Measurements from ENCODE around the gene STMP1.

STMP1 gene

GRCh38 chr7:135704074-135704473 is 41.8 kb downstream of the STMP1 start:
- DNase-seq, result no peak

- DNase-seq, result no peak
Measured at GRCh38 chr7:135704698-135705097, 42.4 kb downstream of the STMP1 start.

DNA sequence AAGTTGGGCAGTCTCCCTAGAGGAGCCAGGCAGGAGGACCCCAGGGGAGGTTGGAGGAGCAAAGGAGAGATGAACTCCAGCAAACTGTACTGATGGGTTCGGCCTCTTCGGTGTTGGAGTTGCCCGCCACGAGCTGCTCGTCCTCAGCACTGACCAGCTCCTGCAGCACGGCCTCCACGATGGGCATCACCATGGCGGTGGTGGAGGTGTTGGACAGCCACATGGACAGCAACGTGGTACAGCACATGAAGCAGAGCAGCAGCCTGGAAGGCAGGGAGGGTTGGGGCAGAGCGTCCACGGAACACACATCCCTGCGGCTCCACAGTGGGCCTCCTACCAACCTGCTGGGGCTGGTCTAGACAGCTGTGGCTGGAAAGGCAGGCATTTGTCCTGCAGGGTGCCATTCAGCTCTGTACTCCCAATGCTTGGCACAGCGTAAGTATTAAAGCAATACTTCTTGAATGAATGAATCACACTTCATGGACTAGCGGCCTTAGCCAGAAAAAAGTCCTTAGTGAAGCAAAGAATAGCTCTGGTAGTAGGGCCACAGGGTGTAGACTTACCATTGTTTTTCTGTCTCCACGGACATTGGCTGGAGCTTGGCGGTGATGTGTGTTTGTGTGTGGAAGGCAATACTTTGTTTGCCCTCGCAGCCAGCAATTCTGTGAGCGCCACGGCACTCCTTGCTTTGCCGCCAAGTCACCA is 43.9 kb downstream of the STMP1 start:
- no peak for DNase-seq

DNA sequence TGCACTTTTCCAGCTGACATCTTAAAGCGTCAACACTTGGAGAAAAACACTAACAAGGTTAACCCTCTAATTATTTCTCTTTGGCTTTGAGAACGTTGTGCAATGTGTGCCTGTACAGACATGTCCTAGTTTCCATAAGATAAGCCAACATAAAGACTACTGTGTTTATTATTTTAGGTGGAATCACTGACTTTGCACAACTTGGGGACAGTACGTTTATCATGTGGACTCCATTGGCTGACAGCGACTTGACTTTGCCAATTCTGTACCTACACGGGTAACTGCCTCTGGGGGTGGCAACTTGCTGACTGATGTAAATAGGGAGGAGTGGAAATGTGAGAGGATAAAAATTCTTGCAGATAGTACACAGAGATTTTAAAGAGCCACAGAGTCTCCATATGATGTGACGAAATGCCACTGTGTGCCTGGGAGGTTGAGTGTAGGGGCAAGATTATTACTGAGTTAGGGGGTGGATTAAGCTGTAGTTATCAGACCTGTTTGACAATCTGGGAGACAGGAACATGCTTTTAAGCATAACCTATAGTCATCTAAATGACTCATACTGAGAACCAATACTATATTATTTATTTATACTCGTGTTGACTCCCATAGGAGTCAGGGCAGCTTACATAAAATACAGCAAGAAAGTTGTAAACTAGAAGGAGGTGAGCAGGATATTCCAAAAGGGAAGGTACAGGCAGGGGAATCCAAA is 44.7 kb downstream of the STMP1 start:
- DNase-seq, result no peak

DNA sequence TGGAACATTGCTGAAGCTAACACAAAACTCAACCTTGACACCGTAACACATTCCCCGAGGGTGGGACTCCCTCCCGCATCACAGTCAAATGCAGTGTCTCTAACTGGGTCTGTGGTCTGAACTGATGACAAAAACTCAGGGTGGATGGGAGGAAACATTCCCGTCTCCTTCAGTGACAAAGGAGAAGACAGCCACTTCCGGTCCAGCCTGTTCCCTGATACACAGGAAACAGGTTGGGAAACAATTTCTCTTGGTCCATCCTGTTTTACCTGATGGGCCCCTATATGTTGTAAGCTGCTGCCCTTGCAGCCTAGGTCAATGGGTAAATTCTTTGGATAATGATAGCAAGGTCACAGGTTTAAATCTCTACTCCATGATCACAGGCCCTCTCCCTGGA is 45.3 kb downstream of the STMP1 start:
- no peak for DNase-seq

- no peak for DNase-seq
Measured at GRCh38 chr7:135708041-135708440, 45.7 kb downstream of the STMP1 start.

DNA sequence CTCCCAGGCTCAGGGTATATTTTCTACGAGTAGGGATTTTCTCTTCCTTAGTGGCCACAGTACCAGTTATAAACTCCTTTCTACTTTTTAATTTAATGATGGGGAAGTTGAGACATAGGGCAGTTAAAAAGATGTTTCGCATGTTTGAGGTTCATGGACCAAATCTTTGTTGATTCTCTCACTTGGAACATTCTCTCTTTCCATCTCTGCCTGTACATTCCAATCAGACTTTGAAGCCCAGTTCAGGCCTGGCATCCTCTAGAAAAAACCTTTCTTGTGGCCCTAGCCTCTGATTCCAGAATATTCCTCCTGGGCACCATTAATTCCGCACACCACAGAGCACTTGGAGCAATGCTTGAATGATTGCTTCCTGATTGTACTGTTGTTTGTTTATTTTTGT is 47.2 kb downstream of the STMP1 start:
- no peak for DNase-seq

- no peak for DNase-seq
Measured at GRCh38 chr7:135710417-135711138, 48.3 kb downstream of the STMP1 start.

- no peak for DNase-seq
Measured at GRCh38 chr7:135711139-135711469, 48.8 kb downstream of the STMP1 start.

GRCh38 chr7:135712182-135712782 is 50.0 kb downstream of the STMP1 start:
- DNase-seq, result no peak

- DNase-seq, result no peak
Measured at GRCh38 chr7:135712796-135713195, 50.5 kb downstream of the STMP1 start.

GRCh38 chr7:135713836-135714470 is 51.6 kb downstream of the STMP1 start:
- DNase-seq, result no peak

- no peak for DNase-seq
Measured at GRCh38 chr7:135714534-135715009, 52.3 kb downstream of the STMP1 start.

- no peak for DNase-seq
Measured at GRCh38 chr7:135715055-135715522, 52.8 kb downstream of the STMP1 start.

DNA sequence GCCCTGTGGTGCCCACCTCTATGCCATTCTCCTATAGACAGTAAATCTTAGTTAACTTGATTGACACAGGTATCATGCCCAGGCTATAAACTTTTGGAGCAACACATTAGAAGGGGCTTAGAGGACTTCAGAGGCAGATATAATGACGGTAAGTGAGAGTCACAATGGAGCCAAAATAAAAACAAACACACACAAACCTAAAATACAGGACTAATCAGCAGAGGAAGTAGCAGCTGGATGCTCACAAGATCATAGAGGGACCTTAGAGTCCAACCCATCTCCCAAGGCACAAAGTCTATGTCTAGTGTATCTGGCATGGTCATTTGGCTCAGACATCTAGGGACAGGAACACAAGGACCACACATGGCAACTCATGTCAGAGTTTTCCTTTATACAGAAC is 53.4 kb downstream of the STMP1 start:
- no peak for DNase-seq

DNA sequence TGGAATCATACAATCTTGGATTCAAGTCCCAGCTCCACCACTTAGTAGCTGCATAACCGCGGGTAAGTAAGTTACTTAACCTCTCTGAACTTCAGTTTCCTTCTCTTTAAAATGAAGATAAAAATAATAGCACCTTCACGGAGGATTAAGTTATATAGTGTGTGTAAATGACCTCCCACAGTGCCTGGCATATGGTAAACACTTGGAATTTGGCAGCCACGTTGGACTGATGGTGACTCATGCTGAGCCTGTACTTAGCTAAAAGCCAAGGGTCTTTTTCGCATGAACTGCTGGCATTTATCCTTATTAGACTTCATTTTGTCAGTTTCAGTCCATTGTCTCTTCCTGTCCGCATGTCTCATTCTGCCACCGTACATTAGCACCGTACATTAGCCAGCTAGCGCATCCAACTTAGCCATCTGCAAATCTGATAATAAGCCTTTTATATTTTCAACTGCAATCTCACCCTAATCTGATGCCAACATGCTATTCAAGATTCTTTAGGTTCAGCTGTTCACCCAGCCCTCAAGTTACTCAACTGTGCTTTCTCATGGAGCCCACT is 54.4 kb downstream of the STMP1 start:
- no peak for DNase-seq

- DNase-seq, result no peak
Measured at GRCh38 chr7:135717693-135718092, 55.4 kb downstream of the STMP1 start.

GRCh38 chr7:135718219-135718618 is 55.9 kb downstream of the STMP1 start:
- DNase-seq, result no peak

GRCh38 chr7:135718794-135719437 is 56.6 kb downstream of the STMP1 start:
- no peak for DNase-seq

DNA sequence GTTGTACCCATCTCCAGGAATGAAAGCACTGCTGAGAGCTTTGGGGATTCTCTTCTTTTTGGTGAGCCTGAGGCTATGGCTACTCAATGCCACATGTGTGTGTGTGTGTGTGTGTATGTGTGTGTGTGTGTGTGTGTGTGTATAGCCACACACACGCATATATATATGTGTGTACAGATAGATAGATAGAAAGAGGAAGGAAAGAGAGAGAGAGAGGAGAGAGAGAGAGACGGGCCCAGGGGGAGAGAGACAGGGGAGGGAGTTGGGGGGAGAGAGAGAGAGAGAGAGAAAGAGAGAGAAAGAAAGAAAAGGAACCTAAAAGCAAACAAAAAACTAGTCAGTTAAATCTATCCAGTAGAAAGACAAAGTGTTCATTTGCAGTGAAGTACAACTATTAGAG is 57.4 kb downstream of the STMP1 start:
- DNase-seq, result no peak

DNA sequence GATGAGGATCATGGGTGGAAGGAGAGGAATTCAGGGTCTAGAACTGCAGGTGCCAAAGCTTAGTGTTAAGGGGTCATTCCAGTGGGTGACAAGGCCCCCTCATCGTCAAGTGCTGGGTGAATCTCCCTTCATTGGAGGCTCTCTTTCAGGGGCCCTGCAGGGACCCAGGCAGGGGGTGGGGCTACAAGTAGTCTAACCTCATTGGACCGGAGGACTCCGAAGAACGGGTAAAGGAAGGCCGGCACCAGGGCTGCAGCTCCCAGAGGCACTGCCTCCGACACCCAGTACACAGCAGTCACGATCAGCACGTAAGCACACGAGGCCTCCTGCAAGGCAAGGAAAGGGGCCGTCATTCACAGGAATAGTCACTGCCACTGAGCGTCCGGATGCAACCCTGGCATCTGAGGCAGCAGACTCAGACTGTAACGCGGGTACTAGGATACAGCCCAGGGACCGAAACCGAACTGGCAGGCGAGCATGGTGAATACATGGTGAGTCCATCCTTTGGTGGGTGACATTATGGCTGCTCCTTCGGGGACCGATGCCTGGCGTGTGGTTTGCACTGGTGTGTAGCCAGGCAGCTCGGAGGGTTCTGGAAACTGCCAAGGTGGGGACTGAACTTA is 59.0 kb downstream of the STMP1 start:
- no peak for DNase-seq

- no peak for DNase-seq
Measured at GRCh38 chr7:135723411-135723810, 61.1 kb downstream of the STMP1 start.

Measured in CD4-positive, alpha-beta T cell treated with Interleukin-21 for 1 hour (primary cell).